ENCODE data around the gene FASN.

- peak; percentile 16; the same call in 1 of the 2 replicates for TF ChIP-seq POLR2AphosphoS5 (IDR thresholded peaks at IDR 0.05; ENCODE audit: low read depth, low read length)
- TF ChIP-seq TAF1 (IDR thresholded peaks at IDR 0.05; ENCODE audit: borderline replicate concordance, low read depth, low read length) = no peak
- TF ChIP-seq POLR2A (IDR thresholded peaks at IDR 0.05; ENCODE audit: low read depth, low read length) = no peak
Measured at GRCh38 chr17:82080789-82081464, 17.1 kb downstream of the FASN start.

Data from GM12892 (cell line).